Upper lobe of left lung (tissue), 6 donors: ENCODE data around the gene UTS2B. TPM values are rescaled to one million over a fixed set of nuclear protein-coding genes. Genes with fewer than 3 reads are reported as not detected.

Experiments
- ATAC-seq, 2 donors: fragments of 200-7000 bp; cut with Tn5 transposase; one replicate each; pipeline ENCODE4 v1.9.1; 2022; ENCODE audit warnings: mild to moderate bottlenecking in 2 of 2, moderate library complexity in 2 of 2; ENCODE audit not compliant: low FRiP score in 2 of 2
- DNase-seq, 2 donors: peaks; one replicate each; pipeline ENCODE4 v3.0.0-alpha.2; 2019 to 2020
- H3K27ac ChIP-seq, 4 donors: fragments of 200-600 bp; sonication (generic); one replicate each; pipeline ENCODE4 v1.5.1; 2016 to 2019
- H3K27me3 ChIP-seq, 4 donors: fragments of 200-600 bp; sonication (generic); one replicate each; pipeline ENCODE4 v1.5.1; 2017 to 2019
- H3K36me3 ChIP-seq, 4 donors: fragments of 200-600 bp; sonication (generic); one replicate each; pipeline ENCODE4 v1.5.1; 2016 to 2019
- H3K4me1 ChIP-seq, 4 donors: fragments of 200-600 bp; sonication (generic); one replicate each; pipeline ENCODE4 v1.5.1; 2018 to 2019
- H3K4me3 ChIP-seq, 4 donors: fragments of 200-600 bp; sonication (generic); one replicate each; pipeline ENCODE4 v1.5.1; 2017 to 2019; ENCODE audit warnings: mild to moderate bottlenecking in 2 of 4, moderate library complexity in 1 of 4
- H3K9me3 ChIP-seq, 4 donors: fragments of 200-600 bp; sonication (generic); one replicate each; pipeline ENCODE4 v1.5.1; 2018 to 2019
- CTCF ChIP-seq, 6 experiments: fragments of 450-650 bp in 4 of 6; fragments of 200-600 bp in 2 of 6; sonication (generic) in 2 of 6; IDR thresholded peaks; one replicate each; pipeline ENCODE4 v1.5.1; 2016 to 2019; ENCODE audit warnings: antibody characterized with exemption in 6 of 6
- EP300 ChIP-seq, 4 donors: sonication (generic); formaldehyde crosslinking; IDR thresholded peaks; one replicate each; pipeline ENCODE4 v1.5.1; 2017; ENCODE audit warnings: antibody characterized with exemption in 4 of 4, control low read depth in 2 of 4
- POLR2A ChIP-seq, 4 donors: fragments of 450-650 bp; IDR thresholded peaks; one replicate each; pipeline ENCODE4 v1.5.1; 2016 to 2017; ENCODE audit warnings: antibody characterized with exemption in 4 of 4, mild to moderate bottlenecking in 2 of 4
- POLR2AphosphoS5 ChIP-seq, 2 donors: sonication (generic); formaldehyde crosslinking; IDR thresholded peaks; one replicate each; pipeline ENCODE4 v1.5.1; 2017; ENCODE audit warnings: antibody characterized with exemption in 2 of 2
- WGBS, 2 donors: methylation state at CpG; one replicate each; pipeline ENCODE4 v1.1.5; 2017 to 2018; 5-methylcytosine and 5-hydroxymethylcytosine counted together
- total RNA-seq, 6 donors: library from RNA; depleted of rRNA in 4 of 6; stranded (reverse); fragments of >200 nt in 4 of 6; gene quantifications; one replicate each; pipeline versions ENCODE4 v1.1.0 to v1.2.1, GENCODE V29; 2016 to 2021
- donor health status: DM: no; HTN: no; CAD: no; lungs with moderate emphysema.
- donor health status: DM: no; HTN: yes; CAD: no; lungs with severe emphysema.

The UTS2B gene
- total RNA-seq, 6 donors from 2014 or later = 0.37 to 0.98 (median 0.74) TPM; not detected in 3

DNA sequence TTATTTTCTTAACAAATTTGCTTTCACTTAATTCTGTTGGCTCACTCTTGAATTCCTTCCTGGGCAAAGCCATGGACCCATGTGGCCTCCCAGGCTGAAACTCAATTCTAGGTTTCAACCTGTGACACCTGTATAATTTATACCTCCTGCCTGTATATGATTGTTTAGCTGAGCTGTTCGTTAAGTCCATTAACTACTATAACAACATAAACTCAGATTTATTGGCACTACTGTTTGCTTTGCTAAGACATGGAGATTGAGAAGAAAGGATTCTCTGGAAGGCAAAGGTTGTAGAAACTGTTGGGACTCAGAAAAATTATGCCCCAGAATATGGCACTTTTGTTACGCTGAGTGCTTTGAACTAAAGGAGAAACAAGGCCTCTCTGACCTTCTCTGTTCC is 27.9 kb downstream of the UTS2B start:
- DNase-seq (no peak), ATAC-seq (no peak)
- Histone ChIP-seq H3K9me3 (no peaks in the 10 kb centered on the region), H3K4me1 (no peaks in the 10 kb centered on the region), H3K36me3 (no peaks in the 10 kb centered on the region), H3K27ac (no peak overlapping the region), H3K27me3 (no peaks in the 10 kb centered on the region), H3K4me3 (no peak overlapping the region)
- 82 to 96% methylated on average over 2 of the region's 2 CpGs for WGBS, 2 donors
- TF ChIP-seq EP300 (IDR thresholded peaks at IDR 0.05) (no peak), POLR2AphosphoS5 (IDR thresholded peaks at IDR 0.05) (no peak), POLR2A (IDR thresholded peaks at IDR 0.05) (no peak), CTCF (IDR thresholded peaks at IDR 0.05) (no peak)

GRCh38 chr3:191301782-191302411 is 28.4 kb downstream of the UTS2B start:
- no peak for ATAC-seq

DNA sequence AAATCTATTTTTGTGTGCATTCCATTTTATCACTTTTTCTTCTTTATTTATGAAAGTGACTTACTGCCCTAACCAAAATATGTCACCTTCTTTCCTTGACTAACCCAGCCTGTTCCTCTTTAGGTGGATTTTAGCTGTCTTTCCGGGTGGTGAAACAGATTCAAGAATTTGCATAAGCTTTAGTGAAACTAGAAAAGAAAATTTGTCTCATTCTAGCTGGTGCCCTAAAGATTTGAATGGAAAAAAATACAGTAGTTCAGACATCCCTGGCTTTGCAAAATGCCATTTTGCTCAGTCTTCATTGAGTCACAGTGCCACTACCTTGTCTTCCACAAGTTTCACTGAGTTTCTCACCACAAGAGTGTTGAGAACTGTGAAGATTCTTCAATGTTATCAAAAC is 29.3 kb downstream of the UTS2B start:
- H3K36me3 ChIP-seq = no peaks in the 10 kb centered on the region
- no peak for DNase-seq
- 76 to 81% methylated on average over 1 of the region's 1 CpG for WGBS, 2 donors
- no peak overlapping the region for H3K4me3 ChIP-seq
- no peaks in the 10 kb centered on the region for H3K4me1 ChIP-seq
- H3K27ac ChIP-seq = no peak overlapping the region
- no peaks in the 10 kb centered on the region for H3K9me3 ChIP-seq
- H3K27me3 ChIP-seq = no peaks in the 10 kb centered on the region
- no peak for ATAC-seq
- TF ChIP-seq EP300 (IDR thresholded peaks at IDR 0.05) (no peak), POLR2AphosphoS5 (IDR thresholded peaks at IDR 0.05) (no peak), CTCF (IDR thresholded peaks at IDR 0.05) (no peak), POLR2A (IDR thresholded peaks at IDR 0.05) (no peak)

More at GRCh38 chr3:191301782-191302411, 28.4 kb downstream of the UTS2B start:
- DNase-seq = no peak
- no peaks in the 10 kb centered on the region for H3K27me3 ChIP-seq
- no peak overlapping the region for H3K27ac ChIP-seq
- no peaks in the 10 kb centered on the region for H3K4me1 ChIP-seq
- H3K9me3 ChIP-seq = no peaks in the 10 kb centered on the region
- H3K36me3 ChIP-seq = no peaks in the 10 kb centered on the region
- TF ChIP-seq POLR2A (IDR thresholded peaks at IDR 0.05) (no peak), EP300 (IDR thresholded peaks at IDR 0.05) (no peak), POLR2AphosphoS5 (IDR thresholded peaks at IDR 0.05) (no peak), CTCF (IDR thresholded peaks at IDR 0.05) (no peak)
- no peak overlapping the region for H3K4me3 ChIP-seq
- 93 to 99% methylated on average over 5 of the region's 5 CpGs for WGBS, 2 donors

DNA sequence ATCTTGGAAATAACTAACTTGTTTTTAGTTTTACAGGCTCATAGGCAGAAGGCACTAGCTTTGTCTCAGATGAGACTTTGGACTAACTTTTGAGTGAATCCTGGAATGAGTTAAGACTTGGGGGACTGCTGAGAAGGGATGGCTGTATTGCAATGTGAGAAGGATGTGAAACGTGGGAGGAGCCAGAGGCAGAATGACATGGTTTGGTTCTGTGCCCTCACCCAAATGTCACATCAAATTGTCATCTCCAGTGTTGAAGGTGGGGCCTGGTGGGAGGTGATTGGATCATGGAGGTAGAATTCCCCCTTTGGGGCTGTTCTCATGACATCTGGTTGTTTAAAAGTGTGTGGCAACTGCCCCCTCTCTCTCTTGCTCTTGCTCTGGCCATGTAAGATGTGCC is 29.9 kb downstream of the UTS2B start:
- Histone ChIP-seq H3K27ac (no peak overlapping the region), H3K27me3 (no peaks in the 10 kb centered on the region), H3K9me3 (no peaks in the 10 kb centered on the region), H3K4me3 (no peak overlapping the region), H3K36me3 (no peaks in the 10 kb centered on the region), H3K4me1 (no peaks in the 10 kb centered on the region)
- TF ChIP-seq POLR2A (IDR thresholded peaks at IDR 0.05) = no peak
- TF ChIP-seq POLR2AphosphoS5 (IDR thresholded peaks at IDR 0.05) = no peak
- TF ChIP-seq CTCF (IDR thresholded peaks at IDR 0.05) = no peak
- TF ChIP-seq EP300 (IDR thresholded peaks at IDR 0.05) = no peak
- ATAC-seq (no peak), DNase-seq (no peak)
- 72 to 82% methylated on average over 1 of the region's 1 CpG for WGBS, 2 donors

GRCh38 chr3:191298846-191299245 is 31.5 kb downstream of the UTS2B start:
- no peak for TF ChIP-seq CTCF (IDR thresholded peaks at IDR 0.05)
- no peak for TF ChIP-seq POLR2AphosphoS5 (IDR thresholded peaks at IDR 0.05)
- TF ChIP-seq POLR2A (IDR thresholded peaks at IDR 0.05) = no peak
- no peak for TF ChIP-seq EP300 (IDR thresholded peaks at IDR 0.05)
- Histone ChIP-seq H3K4me1 (no peaks in the 10 kb centered on the region), H3K9me3 (no peaks in the 10 kb centered on the region), H3K4me3 (no peak overlapping the region), H3K27me3 (no peaks in the 10 kb centered on the region), H3K27ac (no peak overlapping the region), H3K36me3 (no peaks in the 10 kb centered on the region)
- no peak for DNase-seq
- ATAC-seq = no peak
